SH-SY5Y (cell line): Measurements from ENCODE around the gene NUDT8.

Experiments
- GATA2 ChIP-seq: IDR thresholded peaks from 2 replicates; pipeline ENCODE4 v1.6.1; 2011; ENCODE audit warnings: mild to moderate bottlenecking, low read depth, low read length
- GATA3 ChIP-seq: IDR thresholded peaks from 2 replicates; pipeline ENCODE4 v1.6.1; 2011; ENCODE audit warnings: low read depth, mild to moderate bottlenecking, low read length, moderate library complexity

Gene NUDT8

DNA sequence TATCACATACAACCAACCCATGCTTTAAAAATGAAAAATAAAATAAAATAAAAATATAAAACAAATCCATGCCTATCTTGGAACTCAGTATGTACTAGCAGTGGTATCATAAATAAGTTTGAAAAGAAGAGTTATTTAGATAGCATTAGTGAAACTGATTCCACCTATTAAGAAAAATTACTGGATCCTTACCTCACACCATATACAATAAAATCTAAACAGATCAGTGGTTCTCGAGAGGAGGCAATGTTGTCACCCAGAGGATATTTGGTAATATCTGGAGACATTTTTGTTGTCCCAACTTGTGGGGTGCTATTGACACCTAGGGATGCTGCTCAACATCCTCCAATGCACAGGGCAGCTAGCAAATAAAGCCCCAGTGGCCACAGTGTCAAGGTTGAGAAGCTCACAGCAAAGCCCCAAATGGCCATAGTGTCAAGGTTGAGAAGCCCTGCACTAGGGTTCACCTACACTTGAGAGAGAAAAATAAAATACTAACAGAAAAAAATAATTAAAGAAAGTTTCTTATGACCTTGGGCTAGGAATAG, 32.9 kb downstream of the NUDT8 start:
- TF ChIP-seq GATA2 (no peak), GATA3 (no peak)

DNA sequence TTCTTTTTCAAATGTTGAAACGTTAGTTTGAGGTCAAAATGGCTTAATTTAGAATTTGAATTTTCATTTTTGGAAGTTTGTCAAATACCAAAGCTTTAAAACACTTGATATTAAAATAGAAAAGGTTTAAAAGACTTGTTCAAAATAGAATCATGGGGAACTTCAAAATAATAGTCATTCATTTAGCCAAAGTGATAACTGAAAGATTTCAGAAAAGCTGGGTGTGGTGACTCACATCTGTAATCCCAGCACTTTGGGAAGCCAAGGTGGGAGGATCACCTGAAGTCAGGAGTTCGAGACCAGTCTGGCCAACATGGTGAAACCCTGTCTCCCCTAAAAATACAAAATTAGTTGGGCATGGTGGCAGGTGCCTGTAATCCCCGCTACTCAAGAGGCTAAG, 35.3 kb downstream of the NUDT8 start:
- TF ChIP-seq GATA2 = no peak

DNA sequence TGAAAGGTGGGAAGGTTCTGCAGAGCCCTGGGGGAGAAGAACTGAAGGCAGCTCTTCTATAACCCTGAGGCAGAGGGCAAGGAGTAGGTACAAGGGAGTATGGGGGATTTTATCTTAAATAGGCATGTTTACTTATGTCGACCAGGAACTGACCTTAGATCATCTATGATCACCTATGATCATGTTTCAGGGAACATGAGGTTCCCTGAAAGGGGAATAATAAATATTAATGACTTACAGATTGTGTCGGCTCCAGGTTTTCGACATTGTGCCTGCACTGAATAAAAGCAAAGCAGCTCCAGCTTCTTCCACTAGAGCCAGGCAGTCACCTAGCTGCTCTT, 36.2 kb downstream of the NUDT8 start:
- TF ChIP-seq GATA2 = no peak
- no peak for TF ChIP-seq GATA3

DNA sequence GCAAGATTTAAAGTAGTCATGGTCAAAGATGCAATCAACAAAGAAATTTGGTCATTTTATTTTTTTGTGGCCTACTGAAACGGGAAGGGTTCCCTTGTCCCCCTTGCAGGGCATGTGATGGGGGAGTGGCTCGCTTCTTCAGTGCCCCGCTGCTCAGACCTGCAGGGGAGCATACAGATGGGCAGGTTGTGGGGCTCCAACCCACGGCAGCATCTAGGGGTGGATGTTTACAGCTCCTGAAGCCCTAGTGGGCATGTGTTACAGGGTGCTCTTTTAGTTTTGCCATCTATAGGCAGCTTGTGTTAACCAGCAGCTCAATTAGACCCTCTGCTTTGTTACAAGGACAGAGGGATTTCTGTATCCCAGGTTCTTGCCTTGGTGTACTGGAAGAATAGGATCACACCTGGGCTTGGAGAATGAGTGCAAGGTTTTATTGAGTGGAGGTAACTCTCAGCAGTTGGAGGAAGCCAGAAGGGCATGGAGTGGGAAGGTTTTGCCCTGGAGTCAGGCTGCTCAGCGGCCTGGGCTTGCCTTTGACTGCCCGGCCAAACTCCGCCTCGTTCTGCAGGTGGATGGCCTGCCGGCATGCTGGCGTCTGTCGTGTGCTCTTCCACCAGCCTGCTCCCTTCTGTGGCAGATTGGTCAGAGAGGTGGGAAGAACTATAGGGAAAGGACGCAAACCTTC, 36.7 kb downstream of the NUDT8 start:
- TF ChIP-seq GATA2 (no peak), GATA3 (no peak)

DNA sequence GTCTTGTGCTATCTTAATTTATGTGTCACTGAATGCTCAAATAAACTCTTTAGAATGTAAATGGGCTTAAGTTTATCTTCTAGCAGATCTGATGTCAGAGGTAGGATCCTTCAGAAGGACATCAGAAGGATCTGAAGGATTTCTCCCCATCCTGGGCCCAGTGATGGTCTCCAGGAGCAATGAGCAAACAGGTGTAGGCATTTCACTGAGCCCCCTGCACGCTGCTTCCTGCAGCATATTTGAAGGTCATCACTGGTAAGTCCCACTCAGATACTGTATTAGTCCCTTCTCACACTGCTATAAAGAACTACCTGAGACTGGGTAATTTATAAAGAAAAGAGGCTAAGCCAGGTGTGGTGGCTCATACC, 41.6 kb downstream of the NUDT8 start:
- TF ChIP-seq GATA2 (no peak), GATA3 (no peak)

DNA sequence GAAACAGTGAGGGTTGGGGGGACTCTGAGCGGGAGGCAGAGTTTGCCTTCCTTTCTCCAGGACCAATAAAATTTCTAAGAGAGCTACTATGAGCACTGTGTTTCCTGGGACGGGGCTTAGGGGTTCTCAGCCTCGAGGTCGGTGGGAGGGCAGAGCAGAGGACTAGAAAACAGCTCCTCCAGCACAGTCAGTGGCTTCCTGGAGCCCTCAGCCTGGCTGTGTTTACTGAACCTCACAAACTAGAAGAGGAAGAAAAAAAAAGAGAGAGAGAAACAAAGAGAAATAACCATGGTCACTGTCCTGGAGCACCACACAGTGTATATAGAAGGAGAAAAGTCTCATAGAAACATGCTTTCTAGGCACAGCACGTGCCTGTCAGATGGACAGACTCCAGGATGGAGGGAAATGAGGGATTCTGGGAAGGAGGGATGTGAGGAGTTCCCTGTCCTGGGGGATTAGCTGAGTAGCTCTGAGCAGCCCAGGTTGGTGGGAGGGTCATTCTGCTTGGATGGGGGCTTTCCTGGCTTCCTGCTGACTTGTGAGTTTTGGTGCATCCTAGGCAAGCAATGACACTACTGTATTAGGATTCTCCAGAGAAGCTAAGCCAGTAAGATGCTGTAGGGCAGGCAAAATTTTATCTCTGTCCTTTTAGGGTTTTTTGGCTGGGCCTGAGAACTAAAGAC, 43.0 kb downstream of the NUDT8 start:
- TF ChIP-seq GATA2 (no peak), GATA3 (no peak)

DNA sequence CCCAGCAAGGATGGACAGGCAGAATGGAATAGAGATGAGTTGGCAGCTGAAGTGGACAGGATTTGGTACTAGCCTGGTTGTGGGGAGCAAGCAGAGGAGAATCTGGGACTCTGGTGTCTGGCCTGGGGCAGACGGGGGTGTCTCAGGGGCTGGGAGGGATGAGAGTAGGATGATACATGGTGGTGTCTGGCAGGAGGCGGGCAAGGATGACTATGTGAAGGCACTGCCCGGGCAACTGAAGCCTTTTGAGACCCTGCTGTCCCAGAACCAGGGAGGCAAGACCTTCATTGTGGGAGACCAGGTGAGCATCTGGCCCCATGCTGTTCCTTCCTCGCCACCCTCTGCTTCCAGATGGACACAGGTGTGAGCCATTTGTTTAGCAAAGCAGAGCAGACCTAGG, 43.8 kb downstream of the NUDT8 start:
- no peak for TF ChIP-seq GATA3
- no peak for TF ChIP-seq GATA2

DNA sequence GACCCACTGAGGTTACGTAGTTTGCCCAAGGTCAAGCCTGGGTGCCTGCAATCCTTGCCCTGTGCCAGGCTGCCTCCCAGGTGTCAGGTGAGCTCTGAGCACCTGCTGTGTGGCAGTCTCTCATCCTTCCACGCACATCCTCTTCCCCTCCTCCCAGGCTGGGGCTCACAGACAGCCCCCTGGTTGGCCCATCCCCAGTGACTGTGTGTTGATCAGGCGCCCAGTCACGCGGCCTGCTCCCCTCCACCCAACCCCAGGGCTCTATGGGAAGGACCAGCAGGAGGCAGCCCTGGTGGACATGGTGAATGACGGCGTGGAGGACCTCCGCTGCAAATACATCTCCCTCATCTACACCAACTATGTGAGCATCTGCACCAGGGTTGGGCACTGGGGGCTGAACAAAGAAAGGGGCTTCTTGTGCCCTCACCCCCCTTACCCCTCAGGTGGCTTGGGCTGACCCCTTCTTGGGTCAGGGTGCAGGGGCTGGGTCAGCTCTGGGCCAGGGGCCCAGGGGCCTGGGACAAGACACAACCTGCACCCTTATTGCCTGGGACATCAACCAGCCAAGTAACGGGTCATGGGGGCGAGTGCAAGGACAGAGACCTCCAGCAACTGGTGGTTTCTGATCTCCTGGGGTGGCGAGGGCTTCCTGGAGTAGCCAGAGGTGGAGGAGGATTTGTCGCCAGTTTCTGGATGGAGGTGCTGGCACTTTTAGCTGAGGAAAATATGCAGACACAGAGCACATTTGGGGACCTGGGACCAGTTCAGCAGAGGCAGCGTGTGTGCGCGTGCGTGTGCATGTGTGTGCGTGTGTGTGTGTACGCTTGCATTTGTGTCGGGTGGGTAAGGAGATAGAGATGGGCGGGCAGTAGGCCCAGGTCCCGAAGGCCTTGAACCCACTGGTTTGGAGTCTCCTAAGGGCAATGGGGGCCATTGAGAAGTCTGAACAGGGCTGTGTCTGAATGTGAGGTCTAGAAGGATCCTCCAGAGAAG, 44.6 kb downstream of the NUDT8 start:
- TF ChIP-seq GATA3 (no peak), GATA2 (no peak)

DNA sequence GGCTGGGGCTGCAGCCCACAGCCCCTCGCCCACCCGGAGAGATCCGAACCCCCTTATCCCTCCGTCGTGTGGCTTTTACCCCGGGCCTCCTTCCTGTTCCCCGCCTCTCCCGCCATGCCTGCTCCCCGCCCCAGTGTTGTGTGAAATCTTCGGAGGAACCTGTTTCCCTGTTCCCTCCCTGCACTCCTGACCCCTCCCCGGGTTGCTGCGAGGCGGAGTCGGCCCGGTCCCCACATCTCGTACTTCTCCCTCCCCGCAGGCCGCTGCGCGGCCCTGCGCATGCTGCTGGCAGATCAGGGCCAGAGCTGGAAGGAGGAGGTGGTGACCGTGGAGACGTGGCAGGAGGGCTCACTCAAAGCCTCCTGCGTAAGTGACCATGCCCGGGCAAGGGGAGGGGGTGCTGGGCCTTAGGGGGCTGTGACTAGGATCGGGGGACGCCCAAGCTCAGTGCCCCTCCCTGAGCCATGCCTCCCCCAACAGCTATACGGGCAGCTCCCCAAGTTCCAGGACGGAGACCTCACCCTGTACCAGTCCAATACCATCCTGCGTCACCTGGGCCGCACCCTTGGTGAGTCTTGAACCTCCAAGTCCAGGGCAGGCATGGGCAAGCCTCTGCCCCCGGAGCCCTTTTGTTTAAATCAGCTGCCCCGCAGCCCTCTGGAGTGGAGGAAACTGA, 45.4 kb downstream of the NUDT8 start:
- TF ChIP-seq GATA3 (no peak), GATA2 (no peak)

DNA sequence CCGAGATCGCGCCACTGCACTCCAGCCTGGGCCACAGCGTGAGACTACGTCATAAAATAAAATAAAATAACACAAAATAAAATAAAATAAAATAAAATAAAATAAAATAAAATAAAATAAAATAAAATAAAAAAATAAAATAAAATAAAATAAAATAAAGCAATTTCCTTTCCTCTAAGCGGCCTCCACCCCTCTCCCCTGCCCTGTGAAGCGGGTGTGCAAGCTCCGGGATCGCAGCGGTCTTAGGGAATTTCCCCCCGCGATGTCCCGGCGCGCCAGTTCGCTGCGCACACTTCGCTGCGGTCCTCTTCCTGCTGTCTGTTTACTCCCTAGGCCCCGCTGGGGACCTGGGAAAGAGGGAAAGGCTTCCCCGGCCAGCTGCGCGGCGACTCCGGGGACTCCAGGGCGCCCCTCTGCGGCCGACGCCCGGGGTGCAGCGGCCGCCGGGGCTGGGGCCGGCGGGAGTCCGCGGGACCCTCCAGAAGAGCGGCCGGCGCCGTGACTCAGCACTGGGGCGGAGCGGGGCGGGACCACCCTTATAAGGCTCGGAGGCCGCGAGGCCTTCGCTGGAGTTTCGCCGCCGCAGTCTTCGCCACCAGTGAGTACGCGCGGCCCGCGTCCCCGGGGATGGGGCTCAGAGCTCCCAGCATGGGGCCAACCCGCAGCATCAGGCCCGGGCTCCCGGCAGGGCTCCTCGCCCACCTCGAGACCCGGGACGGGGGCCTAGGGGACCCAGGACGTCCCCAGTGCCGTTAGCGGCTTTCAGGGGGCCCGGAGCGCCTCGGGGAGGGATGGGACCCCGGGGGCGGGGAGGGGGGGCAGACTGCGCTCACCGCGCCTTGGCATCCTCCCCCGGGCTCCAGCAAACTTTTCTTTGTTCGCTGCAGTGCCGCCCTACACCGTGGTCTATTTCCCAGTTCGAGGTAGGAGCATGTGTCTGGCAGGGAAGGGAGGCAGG, 46.2 kb downstream of the NUDT8 start, which contains the start of gene GSTP1:
Gene GSTP1, plus strand, starts transcription at position 566 of the 958 bp plus-strand sequence. Its CDS starts 32 bp downstream, at position 598.
- TF ChIP-seq GATA2 (no peak), GATA3 (no peak)

DNA sequence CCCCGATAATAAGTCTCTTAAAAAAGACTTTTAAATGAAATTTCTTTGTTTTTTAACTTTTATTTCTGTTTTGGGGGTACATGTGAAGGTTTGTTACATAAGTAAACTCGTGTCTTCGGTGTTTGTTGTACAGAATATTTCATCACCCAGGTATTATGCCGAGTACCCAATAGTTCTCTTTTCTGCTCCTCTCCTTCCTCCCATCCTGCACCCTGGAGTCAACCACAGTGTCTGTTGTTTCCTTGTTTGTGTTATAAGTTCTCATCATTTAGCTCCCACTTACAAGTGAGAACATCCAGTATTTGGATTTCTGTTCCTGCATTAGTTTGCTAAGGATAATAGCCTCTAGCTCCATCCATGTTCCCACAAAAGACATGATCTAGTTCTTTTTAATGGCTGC, 47.7 kb downstream of the NUDT8 start:
- no peak for TF ChIP-seq GATA3
- TF ChIP-seq GATA2 = no peak

DNA sequence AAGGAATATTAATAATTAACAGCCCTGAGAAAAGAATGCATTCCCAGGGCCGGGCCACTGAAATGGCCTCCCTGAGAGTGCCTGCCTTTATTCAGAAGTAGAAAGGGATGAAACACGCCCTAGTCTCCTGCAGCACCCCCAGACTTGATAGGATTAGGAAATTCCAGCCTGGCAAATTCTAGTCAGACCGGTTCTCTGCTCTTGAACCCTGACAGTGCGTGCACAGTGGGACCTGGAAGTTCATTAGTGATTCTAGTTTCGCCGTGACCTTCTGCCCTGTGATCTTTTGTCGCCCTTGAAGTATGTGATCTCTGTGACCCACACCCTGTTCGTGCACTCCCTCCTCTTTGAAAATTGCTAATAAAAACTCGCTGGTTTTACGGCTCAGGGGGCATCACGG, 48.3 kb downstream of the NUDT8 start:
- TF ChIP-seq GATA3 = no peak
- no peak for TF ChIP-seq GATA2

DNA sequence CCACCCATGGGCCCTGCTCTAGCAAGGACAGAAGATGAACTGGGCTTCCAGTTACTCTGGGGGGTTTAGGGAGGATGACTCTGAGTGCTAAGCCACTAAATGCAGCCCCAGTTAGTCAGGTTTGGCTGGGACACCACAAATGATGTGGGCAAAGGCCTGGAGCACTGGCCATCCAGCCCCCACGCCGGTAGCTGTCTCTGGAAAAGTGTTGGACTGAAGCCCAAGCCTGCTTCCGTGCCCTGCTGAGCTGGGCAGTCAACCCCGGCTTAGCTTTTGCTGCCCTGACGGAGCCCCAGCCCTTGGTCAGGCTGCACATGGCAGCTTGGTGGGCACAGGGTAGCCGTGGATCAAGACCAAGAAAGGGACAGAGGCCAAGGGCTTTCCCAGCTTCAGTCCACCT, 51.8 kb downstream of the NUDT8 start:
- TF ChIP-seq GATA3 (no peak), GATA2 (no peak)
